ENCODE results near the gene MAD1L1.
A peak's percentile ranks its signal among the peaks of the same experiment; 100 is the strongest.

DNA sequence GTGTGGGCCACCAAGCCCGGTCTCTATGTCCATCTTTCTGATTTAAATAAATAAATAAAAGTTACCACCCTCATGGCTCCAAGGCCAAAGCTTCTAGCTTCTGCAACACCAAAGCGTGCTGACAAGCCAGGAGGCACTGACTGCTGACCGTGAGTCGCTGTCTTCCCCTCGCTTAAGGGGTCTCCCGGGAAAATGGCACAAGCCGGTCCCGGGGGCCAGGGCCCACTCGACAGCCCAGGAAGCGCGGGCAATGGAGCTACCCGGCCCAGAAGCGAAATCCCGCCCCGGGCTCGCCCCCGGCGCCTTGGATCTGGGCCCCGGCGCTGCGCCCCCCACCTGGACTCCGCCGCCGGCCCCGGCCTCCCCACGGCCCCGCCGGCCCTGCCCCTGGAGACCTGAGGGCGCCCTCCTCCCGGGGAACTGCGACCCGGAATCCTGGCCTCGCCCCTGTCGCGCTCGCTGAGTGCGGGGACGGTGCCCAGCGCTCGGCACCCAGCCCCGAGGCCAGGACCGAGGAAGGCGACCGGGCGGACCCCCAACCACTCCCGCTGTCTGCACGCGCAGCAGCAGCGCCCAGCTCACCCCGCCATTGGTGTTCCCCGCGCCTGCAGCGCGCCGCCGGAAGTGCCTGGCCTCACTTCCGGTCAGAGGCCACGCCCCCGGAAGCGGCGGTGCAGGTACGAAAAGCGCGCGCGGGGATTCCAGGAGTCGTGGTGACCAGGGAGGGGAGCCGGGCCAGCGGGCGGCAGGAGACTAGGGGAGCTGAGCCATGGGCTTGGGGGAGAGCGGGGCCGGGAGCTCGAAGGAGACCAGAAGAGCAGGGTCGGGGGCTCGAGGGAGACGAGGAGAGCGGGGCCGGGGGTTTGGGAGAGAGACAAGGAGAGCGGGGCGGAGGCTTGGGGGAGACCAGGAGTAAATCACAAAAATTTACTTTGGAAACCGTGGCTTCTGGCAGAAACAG lies 9.1 kb upstream of the MAD1L1 start, which contains the start of the genes MRM2 and NUDT1:
- TF ChIP-seq, protein P1, sequence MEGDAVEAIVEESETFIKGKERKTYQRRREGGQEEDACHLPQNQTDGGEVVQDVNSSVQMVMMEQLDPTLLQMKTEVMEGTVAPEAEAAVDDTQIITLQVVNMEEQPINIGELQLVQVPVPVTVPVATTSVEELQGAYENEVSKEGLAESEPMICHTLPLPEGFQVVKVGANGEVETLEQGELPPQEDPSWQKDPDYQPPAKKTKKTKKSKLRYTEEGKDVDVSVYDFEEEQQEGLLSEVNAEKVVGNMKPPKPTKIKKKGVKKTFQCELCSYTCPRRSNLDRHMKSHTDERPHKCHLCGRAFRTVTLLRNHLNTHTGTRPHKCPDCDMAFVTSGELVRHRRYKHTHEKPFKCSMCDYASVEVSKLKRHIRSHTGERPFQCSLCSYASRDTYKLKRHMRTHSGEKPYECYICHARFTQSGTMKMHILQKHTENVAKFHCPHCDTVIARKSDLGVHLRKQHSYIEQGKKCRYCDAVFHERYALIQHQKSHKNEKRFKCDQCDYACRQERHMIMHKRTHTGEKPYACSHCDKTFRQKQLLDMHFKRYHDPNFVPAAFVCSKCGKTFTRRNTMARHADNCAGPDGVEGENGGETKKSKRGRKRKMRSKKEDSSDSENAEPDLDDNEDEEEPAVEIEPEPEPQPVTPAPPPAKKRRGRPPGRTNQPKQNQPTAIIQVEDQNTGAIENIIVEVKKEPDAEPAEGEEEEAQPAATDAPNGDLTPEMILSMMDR (IDR thresholded peaks at IDR 0.05): no peak
- peak; percentile 59 for TF ChIP-seq POLR2A (IDR thresholded peaks at IDR 0.05)
